Measurements from ENCODE around the gene ENPP7.

DNA sequence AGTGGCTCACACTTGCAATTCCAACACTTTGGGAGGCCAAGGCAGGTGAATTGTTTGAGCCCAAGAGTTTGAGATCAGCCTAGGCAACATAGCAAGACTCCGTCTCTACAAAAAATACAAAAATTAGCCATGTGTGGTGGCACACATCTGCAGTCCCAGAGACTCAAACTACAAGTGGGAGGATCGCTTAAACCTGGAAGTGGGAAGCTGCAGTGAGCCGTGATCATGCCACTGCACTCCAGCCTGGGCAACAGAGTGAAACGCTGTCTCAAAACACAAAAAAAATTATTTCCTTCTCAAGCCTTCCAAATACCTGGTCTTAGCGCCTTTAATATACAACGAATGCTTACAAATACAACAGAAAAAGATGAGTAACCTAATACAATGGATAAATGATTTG is 27.5 kb downstream of the ENPP7 start:
- TF ChIP-seq, protein P1, sequence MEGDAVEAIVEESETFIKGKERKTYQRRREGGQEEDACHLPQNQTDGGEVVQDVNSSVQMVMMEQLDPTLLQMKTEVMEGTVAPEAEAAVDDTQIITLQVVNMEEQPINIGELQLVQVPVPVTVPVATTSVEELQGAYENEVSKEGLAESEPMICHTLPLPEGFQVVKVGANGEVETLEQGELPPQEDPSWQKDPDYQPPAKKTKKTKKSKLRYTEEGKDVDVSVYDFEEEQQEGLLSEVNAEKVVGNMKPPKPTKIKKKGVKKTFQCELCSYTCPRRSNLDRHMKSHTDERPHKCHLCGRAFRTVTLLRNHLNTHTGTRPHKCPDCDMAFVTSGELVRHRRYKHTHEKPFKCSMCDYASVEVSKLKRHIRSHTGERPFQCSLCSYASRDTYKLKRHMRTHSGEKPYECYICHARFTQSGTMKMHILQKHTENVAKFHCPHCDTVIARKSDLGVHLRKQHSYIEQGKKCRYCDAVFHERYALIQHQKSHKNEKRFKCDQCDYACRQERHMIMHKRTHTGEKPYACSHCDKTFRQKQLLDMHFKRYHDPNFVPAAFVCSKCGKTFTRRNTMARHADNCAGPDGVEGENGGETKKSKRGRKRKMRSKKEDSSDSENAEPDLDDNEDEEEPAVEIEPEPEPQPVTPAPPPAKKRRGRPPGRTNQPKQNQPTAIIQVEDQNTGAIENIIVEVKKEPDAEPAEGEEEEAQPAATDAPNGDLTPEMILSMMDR (IDR thresholded peaks at IDR 0.05): no peak
- TF ChIP-seq EP300 (IDR thresholded peaks at IDR 0.05): no peak
- no peak for TF ChIP-seq POLR2A (IDR thresholded peaks at IDR 0.05)
- TF ChIP-seq POLR2AphosphoS5 (IDR thresholded peaks at IDR 0.05): no peak
